GM23338 (cell line): ENCODE data around the gene FHIP1B.

ENCODE experiments used
- CREB1 ChIP-seq: fragments of 250-450 bp; sonication (Bioruptor Pico); IDR thresholded peaks from 2 replicates; pipeline ENCODE4 v1.5.0; 2020; ENCODE audit warnings: low read depth, mild to moderate bottlenecking, moderate library complexity
- EZH2 ChIP-seq: fragments of 200-600 bp; sonication (generic); IDR thresholded peaks from one replicate; pipeline ENCODE4 v1.8.0; 2017; ENCODE audit warnings: antibody characterized with exemption, mild to moderate bottlenecking, low read depth; ENCODE audit not compliant: unreplicated experiment
- EZH2phosphoT487 ChIP-seq: fragments of 200-600 bp; sonication (generic); IDR thresholded peaks from one replicate; pipeline ENCODE4 v1.8.1; 2018; ENCODE audit warnings: antibody characterized with exemption; ENCODE audit not compliant: unreplicated experiment
- NANOG ChIP-seq: IDR thresholded peaks from 2 replicates; pipeline ENCODE4 v1.6.1; 2016; ENCODE audit warnings: antibody characterized with exemption, borderline replicate concordance
- POLR2AphosphoS5 ChIP-seq: IDR thresholded peaks from 2 replicates; pipeline ENCODE4 v1.6.1; 2016; ENCODE audit warnings: antibody characterized with exemption, low read depth
- ZNF114 ChIP-seq: fragments of 250-450 bp; sonication (Bioruptor Pico); IDR thresholded peaks from 2 replicates; pipeline ENCODE4 v1.5.0; 2020; ENCODE audit warnings: mild to moderate bottlenecking, moderate library complexity
- ZNF331 ChIP-seq: fragments of 250-450 bp; sonication (Bioruptor Pico); IDR thresholded peaks from 2 replicates; pipeline ENCODE4 v1.5.0; 2020; ENCODE audit warnings: low read depth, mild to moderate bottlenecking, moderate library complexity
- TF ChIP-seq, protein P1 (sequence below), 2 experiments: fragments of 200-600 bp in 1 of 2; sonication (generic) in 1 of 2; conservative IDR thresholded peaks; 2 replicates each; pipeline versions ENCODE4 v1.5.1 to v1.6.1; 2016 to 2017; ENCODE audit warnings: antibody characterized with exemption in 2 of 2, low read depth in 2 of 2, mild to moderate bottlenecking in 2 of 2, moderate library complexity in 1 of 2
- TF ChIP-seq, protein P2 (sequence below): IDR thresholded peaks from one replicate; pipeline ENCODE4 v1.6.1; 2018; ENCODE audit warnings: antibody characterized with exemption; ENCODE audit not compliant: unreplicated experiment

DNA sequence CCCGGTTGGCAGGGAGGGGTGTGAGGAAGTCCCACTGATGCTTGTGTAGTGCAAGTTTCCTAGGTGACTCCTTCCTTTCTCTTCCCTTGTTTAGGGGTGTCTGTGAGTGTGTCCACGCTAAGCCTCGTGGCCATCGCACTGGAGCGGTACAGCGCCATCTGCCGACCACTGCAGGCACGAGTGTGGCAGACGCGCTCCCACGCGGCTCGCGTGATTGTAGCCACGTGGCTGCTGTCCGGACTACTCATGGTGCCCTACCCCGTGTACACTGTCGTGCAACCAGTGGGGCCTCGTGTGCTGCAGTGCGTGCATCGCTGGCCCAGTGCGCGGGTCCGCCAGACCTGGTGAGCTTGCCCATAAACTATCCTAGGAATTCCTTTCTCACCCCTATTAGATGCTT, 35.6 kb upstream of the FHIP1B start:
- TF ChIP-seq, protein P1, sequence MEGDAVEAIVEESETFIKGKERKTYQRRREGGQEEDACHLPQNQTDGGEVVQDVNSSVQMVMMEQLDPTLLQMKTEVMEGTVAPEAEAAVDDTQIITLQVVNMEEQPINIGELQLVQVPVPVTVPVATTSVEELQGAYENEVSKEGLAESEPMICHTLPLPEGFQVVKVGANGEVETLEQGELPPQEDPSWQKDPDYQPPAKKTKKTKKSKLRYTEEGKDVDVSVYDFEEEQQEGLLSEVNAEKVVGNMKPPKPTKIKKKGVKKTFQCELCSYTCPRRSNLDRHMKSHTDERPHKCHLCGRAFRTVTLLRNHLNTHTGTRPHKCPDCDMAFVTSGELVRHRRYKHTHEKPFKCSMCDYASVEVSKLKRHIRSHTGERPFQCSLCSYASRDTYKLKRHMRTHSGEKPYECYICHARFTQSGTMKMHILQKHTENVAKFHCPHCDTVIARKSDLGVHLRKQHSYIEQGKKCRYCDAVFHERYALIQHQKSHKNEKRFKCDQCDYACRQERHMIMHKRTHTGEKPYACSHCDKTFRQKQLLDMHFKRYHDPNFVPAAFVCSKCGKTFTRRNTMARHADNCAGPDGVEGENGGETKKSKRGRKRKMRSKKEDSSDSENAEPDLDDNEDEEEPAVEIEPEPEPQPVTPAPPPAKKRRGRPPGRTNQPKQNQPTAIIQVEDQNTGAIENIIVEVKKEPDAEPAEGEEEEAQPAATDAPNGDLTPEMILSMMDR (conservative IDR thresholded peaks at IDR 0.05; ENCODE audit: low read depth in 2 of 2), result peak; percentile 57 to 87
- TF ChIP-seq, protein P2, sequence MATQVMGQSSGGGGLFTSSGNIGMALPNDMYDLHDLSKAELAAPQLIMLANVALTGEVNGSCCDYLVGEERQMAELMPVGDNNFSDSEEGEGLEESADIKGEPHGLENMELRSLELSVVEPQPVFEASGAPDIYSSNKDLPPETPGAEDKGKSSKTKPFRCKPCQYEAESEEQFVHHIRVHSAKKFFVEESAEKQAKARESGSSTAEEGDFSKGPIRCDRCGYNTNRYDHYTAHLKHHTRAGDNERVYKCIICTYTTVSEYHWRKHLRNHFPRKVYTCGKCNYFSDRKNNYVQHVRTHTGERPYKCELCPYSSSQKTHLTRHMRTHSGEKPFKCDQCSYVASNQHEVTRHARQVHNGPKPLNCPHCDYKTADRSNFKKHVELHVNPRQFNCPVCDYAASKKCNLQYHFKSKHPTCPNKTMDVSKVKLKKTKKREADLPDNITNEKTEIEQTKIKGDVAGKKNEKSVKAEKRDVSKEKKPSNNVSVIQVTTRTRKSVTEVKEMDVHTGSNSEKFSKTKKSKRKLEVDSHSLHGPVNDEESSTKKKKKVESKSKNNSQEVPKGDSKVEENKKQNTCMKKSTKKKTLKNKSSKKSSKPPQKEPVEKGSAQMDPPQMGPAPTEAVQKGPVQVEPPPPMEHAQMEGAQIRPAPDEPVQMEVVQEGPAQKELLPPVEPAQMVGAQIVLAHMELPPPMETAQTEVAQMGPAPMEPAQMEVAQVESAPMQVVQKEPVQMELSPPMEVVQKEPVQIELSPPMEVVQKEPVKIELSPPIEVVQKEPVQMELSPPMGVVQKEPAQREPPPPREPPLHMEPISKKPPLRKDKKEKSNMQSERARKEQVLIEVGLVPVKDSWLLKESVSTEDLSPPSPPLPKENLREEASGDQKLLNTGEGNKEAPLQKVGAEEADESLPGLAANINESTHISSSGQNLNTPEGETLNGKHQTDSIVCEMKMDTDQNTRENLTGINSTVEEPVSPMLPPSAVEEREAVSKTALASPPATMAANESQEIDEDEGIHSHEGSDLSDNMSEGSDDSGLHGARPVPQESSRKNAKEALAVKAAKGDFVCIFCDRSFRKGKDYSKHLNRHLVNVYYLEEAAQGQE, result no peak
- TF ChIP-seq POLR2AphosphoS5, result no peak
- no peak for TF ChIP-seq ZNF331
- TF ChIP-seq ZNF114 (CRISPR knock-in tag), result no peak
- no peak for TF ChIP-seq EZH2
- TF ChIP-seq NANOG, result no peak
- no peak for TF ChIP-seq EZH2phosphoT487
- no peak for TF ChIP-seq CREB1
